Measurements from ENCODE around the gene LGALS13.
"Not testable (repeated sequence)": the region's sequence is repeated elsewhere in the genome, so short reads cannot be mapped to it uniquely, and the experiment has no call there.

LGALS13 gene

DNA sequence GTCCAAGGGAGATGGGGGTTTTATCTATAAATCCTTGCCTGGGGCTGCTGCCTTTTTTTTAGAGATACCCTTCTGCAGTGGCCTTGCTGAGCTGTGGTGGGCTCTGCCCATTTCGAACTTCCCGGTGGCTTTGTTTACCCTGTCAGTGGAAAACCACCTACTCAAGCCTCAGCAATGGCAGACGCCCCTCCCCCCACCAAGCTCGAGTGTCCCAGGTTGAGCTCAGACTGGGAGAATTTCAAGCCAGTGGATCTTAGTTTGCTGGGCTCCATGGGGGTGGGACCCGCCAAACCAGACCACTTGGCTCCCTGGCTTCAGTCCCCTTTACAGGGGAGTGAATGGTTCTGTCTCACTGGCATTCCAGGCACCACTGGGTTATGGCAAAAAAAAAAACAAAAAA, 21.6 kb downstream of the LGALS13 start:
- no peak for DNase-seq

GRCh38 chr19:39627631-39628030, 25.3 kb downstream of the LGALS13 start:
- not testable (repeated sequence) for DNase-seq

- DNase-seq, result no peak
Measured at GRCh38 chr19:39631178-39631577, 28.9 kb downstream of the LGALS13 start.

GRCh38 chr19:39631626-39632025, 29.3 kb downstream of the LGALS13 start:
- no peak for DNase-seq

GRCh38 chr19:39637891-39638290, 35.6 kb downstream of the LGALS13 start:
- DNase-seq, result no peak

DNA sequence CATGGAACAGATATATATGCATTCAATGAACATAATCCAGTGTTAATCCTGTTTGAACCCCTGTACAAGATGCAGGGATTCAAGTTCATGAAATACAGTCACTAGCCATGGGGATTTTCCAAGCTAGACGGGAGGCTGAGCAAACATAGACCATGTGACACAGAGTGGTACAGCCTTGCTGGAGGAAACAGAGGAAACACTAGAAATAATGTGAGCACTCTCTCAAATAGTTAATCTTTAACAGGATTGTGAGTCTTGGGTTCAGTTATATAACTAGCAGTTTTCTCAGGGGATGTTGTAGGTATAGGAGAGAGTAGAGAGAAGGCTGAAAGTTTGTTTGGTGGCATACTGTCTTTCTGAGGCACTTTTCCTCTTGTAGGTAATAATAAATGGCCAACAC, 39.4 kb downstream of the LGALS13 start:
- DNase-seq, result no peak

DNA sequence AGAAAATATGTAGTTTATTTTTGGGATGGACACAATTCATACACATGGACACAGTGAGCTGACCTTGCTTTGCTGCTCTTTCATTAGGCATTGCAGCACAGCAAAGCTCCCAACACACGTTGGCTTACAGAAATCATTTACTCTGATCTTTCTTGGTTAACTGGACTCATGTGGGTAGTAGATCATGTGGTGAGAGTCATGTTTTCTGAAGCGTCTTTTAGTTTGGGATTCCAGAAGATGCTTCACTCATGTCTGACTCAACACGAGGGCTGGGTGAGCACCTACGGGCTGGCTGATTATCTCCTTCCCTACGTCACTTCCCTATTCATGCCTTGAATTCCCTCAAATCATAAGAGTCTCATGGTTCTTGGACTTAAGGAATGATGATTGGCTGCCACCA, 41.3 kb downstream of the LGALS13 start:
- no peak for DNase-seq

DNA sequence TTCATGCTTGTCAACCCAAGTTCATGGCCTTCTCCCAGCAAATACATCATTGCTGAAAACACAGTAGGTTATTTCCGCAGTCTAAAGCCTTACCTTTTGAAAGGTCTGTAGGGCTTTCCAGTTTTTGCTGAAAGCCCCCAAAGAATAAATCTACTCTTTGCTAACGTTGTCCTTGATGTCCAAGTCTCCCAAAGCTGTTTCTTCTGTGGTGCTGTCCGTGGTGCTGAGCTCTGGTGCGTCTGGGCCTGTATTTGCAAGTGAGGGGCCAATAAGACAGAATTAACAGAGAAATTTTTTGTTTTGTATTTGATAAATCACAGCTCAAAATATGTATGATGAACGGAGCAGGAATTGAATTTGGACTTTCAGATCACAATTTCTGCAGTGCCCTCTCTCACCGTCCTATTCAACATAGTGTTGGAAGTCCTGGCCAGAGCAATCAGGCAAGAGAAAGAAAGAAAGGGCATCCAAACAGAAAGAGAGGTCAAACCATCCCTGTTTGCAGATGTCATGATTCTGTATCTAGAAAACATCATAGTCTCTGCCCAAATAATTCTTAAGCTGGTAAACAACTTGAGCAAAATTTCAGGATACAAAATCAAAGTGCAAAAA, 43.6 kb downstream of the LGALS13 start:
- DNase-seq, result no peak

- DNase-seq, result no peak
Measured at GRCh38 chr19:39647918-39648317, 45.6 kb downstream of the LGALS13 start.

- no peak for DNase-seq
Measured at GRCh38 chr19:39655613-39656012, 53.3 kb downstream of the LGALS13 start, which contains the start of gene LGALS16. Gene LGALS16 (plus strand): TSS chr19:39655913. CDS start chr19:39655962, 49 bp downstream.

Measured in activated effector memory CD4-positive, alpha-beta T cell treated with anti-CD3 and anti-CD28 coated beads, Interleukin-2, amount 50 U/mL, for 16 hours (primary cell).